ENCODE data around the gene MAGOH. TPM values are rescaled to one million over a fixed set of nuclear protein-coding genes. Genes with fewer than 3 reads are reported as not detected.

Gene MAGOH
- total RNA-seq, 2 experiments from 2014 or later, result 85.7 to 89.5 TPM

- Mint-ChIP-seq H3K4me1 (ENCODE audit: low read depth) (no peaks in the 10 kb centered on the region), H3K27me3 (no peaks in the 10 kb centered on the region), H3K4me3 (no peak overlapping the region), H3K36me3 (peaks cover 36% of the 10 kb centered on the region), H3K27ac (no peak overlapping the region), H3K9me3 (no peaks in the 10 kb centered on the region)
- ChIA-PET POLR2A (no interaction called here), CTCF (interaction anchor here (1.1 to 6.4 kb wide), 10 partner anchors 9 to 136 kb away, joined by 3 to 163 read pairs (median 12); no protein-coding TSS in a partner anchor)
- intact Hi-C loops (cut with micrococcal nuclease), result no loop called here
- DNase-seq, result no peak
Measured at GRCh38 chr1:53277326-53277725, 39.0 kb upstream of the MAGOH start.

DNA sequence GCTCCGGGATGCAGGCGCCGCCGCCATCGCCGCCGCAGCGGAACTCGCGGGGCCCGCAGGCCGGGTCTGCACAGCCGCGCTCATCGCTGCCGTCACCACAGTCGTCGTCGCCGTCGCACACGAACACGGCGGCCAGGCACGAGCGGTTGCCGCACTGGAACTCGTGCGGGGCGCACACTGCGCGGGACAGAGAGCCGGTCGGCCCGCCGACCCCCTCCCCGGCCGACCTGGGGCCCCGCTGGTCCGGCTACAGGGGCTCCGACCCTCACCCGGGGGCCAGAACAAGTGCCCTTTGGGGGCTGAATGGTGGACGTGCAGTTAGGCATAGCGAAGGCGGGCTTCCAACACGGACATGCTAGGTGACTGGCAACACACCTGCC is 38.6 kb upstream of the MAGOH start:
- Mint-ChIP-seq H3K36me3 (peaks cover 35% of the 10 kb centered on the region), H3K9me3 (no peaks in the 10 kb centered on the region)
- intact Hi-C loops (cut with micrococcal nuclease), result no loop called here

GRCh38 chr1:53276153-53276901 is 38.0 kb upstream of the MAGOH start:
- intact Hi-C loops (cut with micrococcal nuclease), result no loop called here
- no peaks in the 10 kb centered on the region for H3K27me3 Mint-ChIP-seq
- H3K27ac Mint-ChIP-seq, result no peak overlapping the region
- H3K4me1 Mint-ChIP-seq (ENCODE audit: low read depth), result no peaks in the 10 kb centered on the region
- no peak overlapping the region for H3K4me3 Mint-ChIP-seq
- H3K36me3 Mint-ChIP-seq, result peaks cover 36% of the 10 kb centered on the region
- H3K9me3 Mint-ChIP-seq, result no peaks in the 10 kb centered on the region
- POLR2A ChIA-PET, result interaction anchor here (0.5 kb wide), 1 partner anchor 114 kb away, joined by 3 read pairs; no protein-coding TSS in a partner anchor
- CTCF ChIA-PET, result interaction anchor here (2.6 kb wide), 1 partner anchor 117 kb away, joined by 18 read pairs; no protein-coding TSS in a partner anchor
- no peak for DNase-seq

More for the DNA sequence above, 38.6 kb upstream of the MAGOH start:
- DNase-seq, result no peak
- Mint-ChIP-seq H3K4me3 (no peak overlapping the region), H3K4me1 (ENCODE audit: low read depth) (no peaks in the 10 kb centered on the region), H3K27me3 (no peaks in the 10 kb centered on the region), H3K27ac (no peak overlapping the region)
- ChIA-PET POLR2A (no interaction called here), CTCF (interaction anchor here (1.1 to 6.4 kb wide), 6 partner anchors 9 to 127 kb away, joined by 3 to 163 read pairs (median 14); no protein-coding TSS in a partner anchor)

DNA sequence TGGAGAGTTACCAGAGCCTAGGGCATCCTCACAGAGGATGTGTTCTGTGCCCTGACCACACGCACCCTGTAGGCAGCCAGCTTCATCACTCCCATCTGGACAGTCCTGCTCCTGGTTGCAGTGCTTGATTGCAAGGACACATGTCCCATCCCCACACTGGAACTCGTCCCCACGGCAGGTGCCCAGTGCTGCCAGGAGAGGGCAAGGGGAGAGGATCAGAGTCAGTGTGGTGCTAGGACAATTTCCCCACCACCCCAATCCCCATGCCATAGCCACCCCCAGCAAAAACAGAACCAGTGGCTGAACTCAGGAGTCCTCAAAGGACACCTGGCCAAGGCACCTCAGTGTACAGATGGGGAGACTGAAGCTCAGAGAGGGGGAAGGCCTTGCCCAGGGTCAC is 37.2 kb upstream of the MAGOH start:
- ChIA-PET CTCF (interaction anchor here (2.6 kb wide), 1 partner anchor 117 kb away, joined by 18 read pairs; no protein-coding TSS in a partner anchor), POLR2A (no interaction called here)
- Mint-ChIP-seq H3K27me3 (no peaks in the 10 kb centered on the region), H3K4me3 (no peak overlapping the region), H3K4me1 (ENCODE audit: low read depth) (no peaks in the 10 kb centered on the region), H3K27ac (no peak overlapping the region), H3K9me3 (no peaks in the 10 kb centered on the region), H3K36me3 (peaks cover 41% of the 10 kb centered on the region)
- intact Hi-C loops (cut with micrococcal nuclease), result no loop called here
- no peak for DNase-seq

GRCh38 chr1:53274541-53275185 is 36.3 kb upstream of the MAGOH start:
- POLR2A ChIA-PET, result no interaction called here
- H3K4me1 Mint-ChIP-seq (ENCODE audit: low read depth), result no peaks in the 10 kb centered on the region
- H3K27ac Mint-ChIP-seq, result no peak overlapping the region
- CTCF ChIA-PET, result interaction anchor here (2.6 kb wide), 1 partner anchor 118 kb away, joined by 18 read pairs; no protein-coding TSS in a partner anchor
- H3K4me3 Mint-ChIP-seq, result no peak overlapping the region
- H3K27me3 Mint-ChIP-seq, result no peaks in the 10 kb centered on the region
- H3K9me3 Mint-ChIP-seq, result no peaks in the 10 kb centered on the region
- no peak for DNase-seq
- H3K36me3 Mint-ChIP-seq, result peaks cover 39% of the 10 kb centered on the region
- intact Hi-C loops (cut with micrococcal nuclease), result no loop called here

DNA sequence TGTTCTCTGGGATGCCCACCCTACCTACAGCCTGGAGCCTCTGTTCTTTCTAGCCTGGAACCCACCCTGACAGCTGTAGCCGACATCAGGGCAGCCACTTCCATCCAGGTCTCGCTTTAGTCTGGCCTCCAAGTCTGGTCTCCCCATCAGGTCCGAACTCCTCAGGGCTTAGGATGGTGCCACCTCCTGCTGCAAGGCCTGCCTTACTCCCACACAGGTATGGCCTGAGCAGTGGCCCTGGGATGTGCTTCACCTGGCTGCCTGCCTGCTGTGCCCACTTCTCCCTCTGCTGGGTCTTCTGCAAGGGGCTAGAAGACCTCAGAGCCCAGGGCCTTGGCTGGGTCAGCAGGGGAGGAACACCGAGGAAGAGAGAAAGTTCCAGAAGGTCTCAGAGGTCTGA is 35.7 kb upstream of the MAGOH start:
- no peaks in the 10 kb centered on the region for H3K27me3 Mint-ChIP-seq
- intact Hi-C loops (cut with micrococcal nuclease), result no loop called here

DNA sequence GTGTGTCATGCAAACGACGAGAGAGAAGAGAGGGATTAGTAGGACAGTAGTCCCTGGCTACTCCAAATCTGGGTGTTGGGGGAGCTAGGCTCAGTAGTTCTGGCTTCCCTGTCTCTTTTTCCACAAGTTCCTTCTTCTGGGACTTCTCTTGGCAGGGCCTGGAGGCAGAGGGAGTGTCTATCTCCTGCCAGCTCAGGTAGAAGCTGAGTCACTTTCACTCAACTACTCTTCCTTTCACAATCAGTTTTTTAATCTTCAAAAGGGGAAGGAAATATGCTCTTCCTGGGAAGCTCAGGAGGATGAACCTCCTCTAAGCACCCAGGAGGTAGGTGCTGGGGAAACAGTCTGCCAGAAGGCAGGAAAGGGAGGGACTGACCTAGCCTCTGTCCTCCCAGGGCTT is 35.2 kb upstream of the MAGOH start:
- no peak overlapping the region for H3K27ac Mint-ChIP-seq
- intact Hi-C loops (cut with micrococcal nuclease), result no loop called here
- H3K36me3 Mint-ChIP-seq, result peaks cover 43% of the 10 kb centered on the region
- no peaks in the 10 kb centered on the region for H3K4me1 Mint-ChIP-seq (ENCODE audit: low read depth)
- H3K4me3 Mint-ChIP-seq, result no peak overlapping the region
- H3K9me3 Mint-ChIP-seq, result no peaks in the 10 kb centered on the region
- DNase-seq, result no peak
- no peaks in the 10 kb centered on the region for H3K27me3 Mint-ChIP-seq
- POLR2A ChIA-PET, result no interaction called here
- CTCF ChIA-PET, result interaction anchor here (1.5 kb wide), 1 partner anchor 120 kb away, joined by 4 read pairs; no protein-coding TSS in a partner anchor

More for the DNA sequence above, 35.7 kb upstream of the MAGOH start:
- no peaks in the 10 kb centered on the region for H3K9me3 Mint-ChIP-seq
- no peaks in the 10 kb centered on the region for H3K4me1 Mint-ChIP-seq (ENCODE audit: low read depth)
- CTCF ChIA-PET, result interaction anchor here (1.5 to 2.6 kb wide), 2 partner anchors 119 kb away, joined by 4 to 18 read pairs; no protein-coding TSS in a partner anchor
- DNase-seq, result no peak
- POLR2A ChIA-PET, result no interaction called here
- peaks cover 39% of the 10 kb centered on the region for H3K36me3 Mint-ChIP-seq
- H3K27ac Mint-ChIP-seq, result no peak overlapping the region
- H3K4me3 Mint-ChIP-seq, result no peak overlapping the region

- intact Hi-C loops (cut with micrococcal nuclease), result no loop called here
- Mint-ChIP-seq H3K36me3 (peaks cover 36% of the 10 kb centered on the region), H3K4me1 (ENCODE audit: low read depth) (no peaks in the 10 kb centered on the region), H3K27ac (no peak overlapping the region), H3K9me3 (no peaks in the 10 kb centered on the region), H3K4me3 (no peak overlapping the region), H3K27me3 (no peaks in the 10 kb centered on the region)
- ChIA-PET CTCF (interaction anchor here (1.5 to 1.8 kb wide), 2 partner anchors 121 kb away, joined by 4 to 10 read pairs; no protein-coding TSS in a partner anchor), POLR2A (no interaction called here)
- no peak for DNase-seq
Measured at GRCh38 chr1:53272349-53272748, 34.0 kb upstream of the MAGOH start.

GRCh38 chr1:53271446-53272090 is 33.2 kb upstream of the MAGOH start:
- Mint-ChIP-seq H3K27me3 (no peaks in the 10 kb centered on the region), H3K4me1 (ENCODE audit: low read depth) (no peaks in the 10 kb centered on the region), H3K9me3 (no peaks in the 10 kb centered on the region), H3K27ac (no peak overlapping the region), H3K36me3 (peaks cover 36% of the 10 kb centered on the region), H3K4me3 (no peak overlapping the region)
- CTCF ChIA-PET, result interaction anchor here (1.8 kb wide), 1 partner anchor 122 kb away, joined by 10 read pairs; no protein-coding TSS in a partner anchor
- intact Hi-C loops (cut with micrococcal nuclease), result no loop called here
- POLR2A ChIA-PET, result no interaction called here
- DNase-seq, result no peak

GRCh38 chr1:53270873-53271272 is 32.6 kb upstream of the MAGOH start:
- intact Hi-C loops (cut with micrococcal nuclease), result no loop called here

GRCh38 chr1:53270107-53270506 is 31.8 kb upstream of the MAGOH start:
- ChIA-PET POLR2A (no interaction called here), CTCF (interaction anchor here (1.2 kb wide), 1 partner anchor 8 kb away, joined by 4 read pairs; no protein-coding TSS in a partner anchor)
- no peaks in the 10 kb centered on the region for H3K9me3 Mint-ChIP-seq
- no peak for DNase-seq
- intact Hi-C loops (cut with micrococcal nuclease), result no loop called here
- H3K4me1 Mint-ChIP-seq (ENCODE audit: low read depth), result no peaks in the 10 kb centered on the region
- no peak overlapping the region for H3K4me3 Mint-ChIP-seq
- H3K27me3 Mint-ChIP-seq, result no peaks in the 10 kb centered on the region
- peaks cover 45% of the 10 kb centered on the region for H3K36me3 Mint-ChIP-seq
- no peak overlapping the region for H3K27ac Mint-ChIP-seq

More at GRCh38 chr1:53270873-53271272, 32.6 kb upstream of the MAGOH start:
- Mint-ChIP-seq H3K27me3 (no peaks in the 10 kb centered on the region), H3K9me3 (no peaks in the 10 kb centered on the region), H3K36me3 (peaks cover 42% of the 10 kb centered on the region), H3K4me3 (no peak overlapping the region), H3K4me1 (ENCODE audit: low read depth) (no peaks in the 10 kb centered on the region), H3K27ac (no peak overlapping the region)
- CTCF ChIA-PET, result interaction anchor here (1.8 kb wide), 1 partner anchor 123 kb away, joined by 10 read pairs; no protein-coding TSS in a partner anchor
- POLR2A ChIA-PET, result no interaction called here
- peak; percentile 3 for DNase-seq

GRCh38 chr1:53267761-53268160 is 29.4 kb upstream of the MAGOH start:
- Mint-ChIP-seq H3K4me1 (ENCODE audit: low read depth) (no peaks in the 10 kb centered on the region), H3K36me3 (peaks cover 49% of the 10 kb centered on the region), H3K27ac (no peak overlapping the region), H3K9me3 (no peaks in the 10 kb centered on the region), H3K27me3 (no peaks in the 10 kb centered on the region), H3K4me3 (no peak overlapping the region)
- ChIA-PET CTCF (interaction anchor here (0.9 to 1.6 kb wide), 3 partner anchors 10 to 126 kb away, joined by 3 to 7 read pairs (median 4); no protein-coding TSS in a partner anchor), POLR2A (interaction anchor here (0.9 kb wide), 1 partner anchor 155 kb away, joined by 4 read pairs; no protein-coding TSS in a partner anchor)
- DNase-seq, result no peak
- intact Hi-C loops (cut with micrococcal nuclease), result no loop called here
